Measurements from ENCODE around the gene GALNT10.

GALNT10 gene

DNA sequence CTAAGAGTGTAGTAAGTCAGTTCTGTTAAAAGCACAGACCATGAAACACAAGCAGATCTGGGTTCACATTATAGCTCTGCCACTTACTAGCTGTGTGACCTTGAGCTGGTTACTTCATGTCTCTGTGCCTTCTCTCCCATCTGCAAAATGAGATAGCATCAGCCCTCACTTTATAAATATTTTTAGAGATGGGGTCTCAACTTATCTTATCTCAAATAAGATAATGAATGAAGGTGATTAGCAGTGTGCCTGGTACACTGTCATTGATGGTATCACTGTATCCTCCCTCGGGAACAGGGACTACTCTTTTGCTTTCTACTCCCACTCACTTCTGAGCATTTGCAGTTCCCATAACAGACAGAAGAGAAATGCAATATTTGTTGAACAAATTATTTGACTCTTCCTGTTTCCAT, 52.4 kb downstream of the GALNT10 start:
- TF ChIP-seq Cebpa-rat (IDR thresholded peaks at IDR 0.05): no peak
- Histone ChIP-seq H3K4me2 (no peak overlapping the region), H3K9ac (no peak overlapping the region), H3K4me1 (peaks cover 17 to 26% (median 20%) of the 10 kb centered on the region in 10 experiments), H3K9me3 (replicated peaks in 1 of 11) (no peaks in the 10 kb centered on the region), H4K20me1 (peaks cover 0 to 33% (median 3%) of the 10 kb centered on the region in 11 experiments; a peak in 6 of 22 replicates), H3K36me3 (no peaks in the 10 kb centered on the region), H3K4me3 (no peak overlapping the region), H3K27ac (no peak overlapping the region), H3K27me3 (no peaks in the 10 kb centered on the region)

- Histone ChIP-seq H3K27me3 (no peaks in the 10 kb centered on the region), H3K27ac (no peak overlapping the region), H3K4me2 (no peak overlapping the region), H3K4me3 (no peak overlapping the region), H3K9me3 (replicated peaks in 1 of 11) (no peaks in the 10 kb centered on the region), H3K9ac (no peak overlapping the region), H3K4me1 (peaks cover 9 to 18% (median 12%) of the 10 kb centered on the region in 10 experiments), H3K36me3 (no peaks in the 10 kb centered on the region), H4K20me1 (peaks cover 0 to 33% (median 3%) of the 10 kb centered on the region in 11 experiments; a peak in 6 of 22 replicates)
- no peak for TF ChIP-seq Cebpa-rat (IDR thresholded peaks at IDR 0.05)
These were observed 53.2 kb downstream of the GALNT10 start for GRCh38 chr5:154243736-154244135.

- Histone ChIP-seq H3K9ac (no peak overlapping the region), H3K4me3 (no peak overlapping the region), H3K9me3 (replicated peaks in 1 of 11) (no peaks in the 10 kb centered on the region), H4K20me1 (peaks cover 0 to 29% (median 0%) of the 10 kb centered on the region in 11 experiments; a peak in 6 of 22 replicates), H3K36me3 (0 out of 22 replicates have a peak, but pooled peaks cover 0 to under 1% (median 0%) of the 10 kb centered on the region in 11 experiments), H3K27ac (no peak overlapping the region), H3K4me2 (no peak overlapping the region), H3K27me3 (no peaks in the 10 kb centered on the region), H3K4me1 (peaks cover 2 to 11% (median 6%) of the 10 kb centered on the region in 10 experiments; a peak in 13 of 20 replicates)
- no peak for TF ChIP-seq Cebpa-rat (IDR thresholded peaks at IDR 0.05)
These were observed 53.9 kb downstream of the GALNT10 start for GRCh38 chr5:154244476-154244875.

DNA sequence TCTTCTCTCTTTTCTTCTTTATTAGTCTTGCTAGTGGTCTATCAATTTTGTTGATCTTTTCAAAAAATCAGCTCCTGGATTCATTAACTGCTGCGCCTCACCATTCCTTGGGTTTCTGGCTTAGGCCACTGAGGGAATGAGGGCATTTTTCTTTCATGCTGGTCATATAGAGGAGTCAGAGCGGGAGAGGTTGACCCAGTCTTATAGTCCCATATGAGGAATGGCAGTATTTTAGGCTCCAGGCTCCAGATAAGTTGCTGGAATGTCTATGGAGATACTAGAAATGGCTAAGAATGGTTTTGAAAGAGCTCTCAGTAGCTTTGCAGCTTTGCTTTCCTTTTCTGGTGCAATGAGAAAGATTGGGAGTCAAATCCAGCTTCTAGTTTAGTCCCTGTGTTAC, 58.2 kb downstream of the GALNT10 start:
- H4K20me1 ChIP-seq: peaks cover 0 to 17% (median 0%) of the 10 kb centered on the region in 11 experiments; a peak in 5 of 22 replicates
- no peak overlapping the region for H3K4me3 ChIP-seq
- no peak overlapping the region for H3K27ac ChIP-seq
- H3K9me3 ChIP-seq (replicated peaks in 1 of 11): no peaks in the 10 kb centered on the region
- H3K4me1 ChIP-seq: 0 out of 20 replicates have a peak, but pooled peaks cover 0 to 4% (median 0%) of the 10 kb centered on the region in 10 experiments
- no peaks in the 10 kb centered on the region for H3K27me3 ChIP-seq
- H3K36me3 ChIP-seq: 0 out of 22 replicates have a peak, but pooled peaks cover 0 to 6% (median 0%) of the 10 kb centered on the region in 11 experiments
- no peak for TF ChIP-seq Cebpa-rat (IDR thresholded peaks at IDR 0.05)
- H3K4me2 ChIP-seq: no peak overlapping the region
- H3K9ac ChIP-seq: no peak overlapping the region

GRCh38 chr5:154249826-154250225, 59.3 kb downstream of the GALNT10 start:
- TF ChIP-seq Cebpa-rat (IDR thresholded peaks at IDR 0.05): no peak
- Histone ChIP-seq H3K9ac (no peak overlapping the region), H3K4me3 (no peak overlapping the region), H3K27ac (no peak overlapping the region), H3K27me3 (no peaks in the 10 kb centered on the region), H3K4me1 (0 out of 20 replicates have a peak, but pooled peaks cover 0 to 4% (median 0%) of the 10 kb centered on the region in 10 experiments), H4K20me1 (peaks cover 0 to 6% (median 0%) of the 10 kb centered on the region in 11 experiments; a peak in 2 of 22 replicates), H3K4me2 (no peak overlapping the region), H3K36me3 (0 out of 22 replicates have a peak, but pooled peaks cover 0 to 14% (median 0%) of the 10 kb centered on the region in 11 experiments), H3K9me3 (replicated peaks in 1 of 11) (no peaks in the 10 kb centered on the region)

GRCh38 chr5:154251529-154251928, 61.0 kb downstream of the GALNT10 start:
- no peak overlapping the region for H3K27ac ChIP-seq
- TF ChIP-seq Cebpa-rat (IDR thresholded peaks at IDR 0.05): no peak
- 0 out of 22 replicates have a peak, but pooled peaks cover 0 to 17% (median 0%) of the 10 kb centered on the region in 11 experiments for H3K36me3 ChIP-seq
- H3K27me3 ChIP-seq: no peaks in the 10 kb centered on the region
- H3K4me1 ChIP-seq: 0 out of 20 replicates have a peak, but pooled peaks cover 0 to 4% (median 0%) of the 10 kb centered on the region in 10 experiments
- H4K20me1 ChIP-seq: no peaks in the 10 kb centered on the region; a peak in 1 of 22 replicates
- no peak overlapping the region for H3K4me2 ChIP-seq
- H3K4me3 ChIP-seq: no peak overlapping the region
- no peak overlapping the region for H3K9ac ChIP-seq
- no peaks in the 10 kb centered on the region for H3K9me3 ChIP-seq (replicated peaks in 1 of 11)

- no peak for TF ChIP-seq Cebpa-rat (IDR thresholded peaks at IDR 0.05)
- Histone ChIP-seq H3K4me2 (no peak overlapping the region), H3K9me3 (replicated peaks in 1 of 11) (no peaks in the 10 kb centered on the region), H3K27ac (no peak overlapping the region), H3K4me3 (no peak overlapping the region), H4K20me1 (no peaks in the 10 kb centered on the region; a peak in 1 of 22 replicates), H3K36me3 (0 out of 22 replicates have a peak, but pooled peaks cover 0 to 17% (median 0%) of the 10 kb centered on the region in 11 experiments), H3K9ac (no peak overlapping the region), H3K27me3 (no peaks in the 10 kb centered on the region), H3K4me1 (0 out of 20 replicates have a peak, but pooled peaks cover 0 to 4% (median 0%) of the 10 kb centered on the region in 10 experiments)
These were observed 63.3 kb downstream of the GALNT10 start for GRCh38 chr5:154253807-154254206.

GRCh38 chr5:154254896-154255295, 64.4 kb downstream of the GALNT10 start:
- Histone ChIP-seq H3K4me2 (no peak overlapping the region), H4K20me1 (no peaks in the 10 kb centered on the region; a peak in 1 of 22 replicates), H3K27ac (no peak overlapping the region), H3K36me3 (0 out of 22 replicates have a peak, but pooled peaks cover 0 to 13% (median 0%) of the 10 kb centered on the region in 11 experiments), H3K9ac (no peak overlapping the region), H3K4me3 (no peak overlapping the region), H3K4me1 (0 out of 20 replicates have a peak, but pooled peaks cover 0 to 4% (median 0%) of the 10 kb centered on the region in 10 experiments), H3K27me3 (no peaks in the 10 kb centered on the region), H3K9me3 (replicated peaks in 1 of 11) (no peaks in the 10 kb centered on the region)
- TF ChIP-seq Cebpa-rat (IDR thresholded peaks at IDR 0.05): no peak

- no peak overlapping the region for H3K9ac ChIP-seq
- H3K9me3 ChIP-seq (replicated peaks in 1 of 11): no peaks in the 10 kb centered on the region
- H3K4me2 ChIP-seq: no peak overlapping the region
- no peak overlapping the region for H3K4me3 ChIP-seq
- H3K4me1 ChIP-seq: peaks cover 0 to 7% (median 2%) of the 10 kb centered on the region in 10 experiments; a peak in 4 of 20 replicates
- H3K27ac ChIP-seq: no peak overlapping the region
- no peak for TF ChIP-seq Cebpa-rat (IDR thresholded peaks at IDR 0.05)
- H3K36me3 ChIP-seq: peaks cover 0 to 11% (median 0%) of the 10 kb centered on the region in 11 experiments; a peak in 2 of 22 replicates
- H3K27me3 ChIP-seq: no peaks in the 10 kb centered on the region
- H4K20me1 ChIP-seq: no peaks in the 10 kb centered on the region
These were observed 66.5 kb downstream of the GALNT10 start for GRCh38 chr5:154257046-154257445.
